Uterus (tissue), 2 donors: ENCODE data around the gene SAFB.

Experiments
- CTCF ChIP-seq, 4 experiments: fragments of 200-600 bp in 2 of 4; fragments of 450-650 bp in 2 of 4; sonication (generic) in 2 of 4; IDR thresholded peaks; one replicate each; pipeline ENCODE4 v1.5.1; 2016 to 2019; ENCODE audit warnings: antibody characterized with exemption in 4 of 4, mild to moderate bottlenecking in 2 of 4, moderate library complexity in 1 of 4
- POLR2A ChIP-seq, 2 donors: fragments of 450-650 bp; IDR thresholded peaks; one replicate each; pipeline ENCODE4 v1.6.1; 2016; ENCODE audit warnings: antibody characterized with exemption in 2 of 2, mild to moderate bottlenecking in 1 of 2, moderate library complexity in 1 of 2

GRCh38 chr19:5594521-5594950 lies 28.3 kb upstream of the SAFB start:
- TF ChIP-seq CTCF (IDR thresholded peaks at IDR 0.05), result no peak
- TF ChIP-seq POLR2A (IDR thresholded peaks at IDR 0.05), result no peak
